GM12878 (cell line): Measurements from ENCODE around the gene BLTP3B.
"Not testable (repeated sequence)": the region's sequence is repeated elsewhere in the genome, so short reads cannot be mapped to it uniquely, and the experiment has no call there.

Experiments used
- POLR2A ChIP-seq: IDR thresholded peaks from 2 replicates; pipeline ENCODE4 v1.6.1; 2011; ENCODE audit warnings: low read depth, mild to moderate bottlenecking, low read length
- SUZ12 ChIP-seq: fragments of 200-600 bp; sonication (generic); IDR thresholded peaks from one replicate; pipeline ENCODE4 v1.6.1; 2018; ENCODE audit warnings: antibody characterized with exemption, mild to moderate bottlenecking; ENCODE audit not compliant: unreplicated experiment
- TCF3 ChIP-seq: IDR thresholded peaks from 2 replicates; pipeline ENCODE4 v1.6.1; 2012; ENCODE audit warnings: low read depth, mild to moderate bottlenecking, low read length, borderline replicate concordance; ENCODE audit not compliant: insufficient read depth
- TF ChIP-seq, protein P1 (sequence below): IDR thresholded peaks from 2 replicates; pipeline ENCODE4 v1.6.1; 2012; ENCODE audit warnings: mild to moderate bottlenecking, low read depth, low read length

DNA sequence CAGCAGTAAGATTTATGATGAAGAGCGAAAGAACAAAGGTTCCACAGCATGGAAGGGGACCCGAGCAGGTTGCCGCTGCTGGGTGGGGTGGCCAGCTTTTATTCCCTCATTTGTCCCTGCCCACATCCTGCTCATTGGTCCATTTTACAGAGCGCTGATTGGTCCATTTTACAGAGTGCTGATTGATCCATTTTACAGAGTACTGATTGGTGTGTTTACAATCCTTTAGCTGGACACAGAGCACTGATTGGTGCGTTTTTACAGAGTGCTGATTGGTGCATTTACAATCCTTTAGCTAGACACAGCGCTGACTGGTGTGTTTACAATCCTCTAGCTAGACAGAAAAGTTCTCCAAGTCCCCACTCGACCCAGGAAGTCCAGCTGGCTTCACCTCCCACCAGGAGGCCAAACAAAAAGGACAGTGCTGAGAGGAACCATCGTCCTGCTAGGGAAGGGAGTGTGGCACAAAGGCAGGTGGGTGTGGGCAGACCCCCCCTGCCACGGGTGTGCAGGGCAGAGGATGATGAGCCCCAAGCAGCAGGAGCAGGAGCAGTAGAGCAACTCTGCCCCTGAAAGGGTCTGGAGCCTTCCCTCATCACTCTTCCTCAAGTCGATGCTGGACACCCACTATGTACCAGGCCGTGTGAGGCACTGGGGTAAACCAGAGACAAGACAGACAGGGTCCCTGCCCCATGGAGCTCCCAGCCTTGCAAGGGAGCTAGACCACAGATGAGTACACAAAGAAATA is 46.4 kb upstream of the BLTP3B start:
- TF ChIP-seq, protein P1, sequence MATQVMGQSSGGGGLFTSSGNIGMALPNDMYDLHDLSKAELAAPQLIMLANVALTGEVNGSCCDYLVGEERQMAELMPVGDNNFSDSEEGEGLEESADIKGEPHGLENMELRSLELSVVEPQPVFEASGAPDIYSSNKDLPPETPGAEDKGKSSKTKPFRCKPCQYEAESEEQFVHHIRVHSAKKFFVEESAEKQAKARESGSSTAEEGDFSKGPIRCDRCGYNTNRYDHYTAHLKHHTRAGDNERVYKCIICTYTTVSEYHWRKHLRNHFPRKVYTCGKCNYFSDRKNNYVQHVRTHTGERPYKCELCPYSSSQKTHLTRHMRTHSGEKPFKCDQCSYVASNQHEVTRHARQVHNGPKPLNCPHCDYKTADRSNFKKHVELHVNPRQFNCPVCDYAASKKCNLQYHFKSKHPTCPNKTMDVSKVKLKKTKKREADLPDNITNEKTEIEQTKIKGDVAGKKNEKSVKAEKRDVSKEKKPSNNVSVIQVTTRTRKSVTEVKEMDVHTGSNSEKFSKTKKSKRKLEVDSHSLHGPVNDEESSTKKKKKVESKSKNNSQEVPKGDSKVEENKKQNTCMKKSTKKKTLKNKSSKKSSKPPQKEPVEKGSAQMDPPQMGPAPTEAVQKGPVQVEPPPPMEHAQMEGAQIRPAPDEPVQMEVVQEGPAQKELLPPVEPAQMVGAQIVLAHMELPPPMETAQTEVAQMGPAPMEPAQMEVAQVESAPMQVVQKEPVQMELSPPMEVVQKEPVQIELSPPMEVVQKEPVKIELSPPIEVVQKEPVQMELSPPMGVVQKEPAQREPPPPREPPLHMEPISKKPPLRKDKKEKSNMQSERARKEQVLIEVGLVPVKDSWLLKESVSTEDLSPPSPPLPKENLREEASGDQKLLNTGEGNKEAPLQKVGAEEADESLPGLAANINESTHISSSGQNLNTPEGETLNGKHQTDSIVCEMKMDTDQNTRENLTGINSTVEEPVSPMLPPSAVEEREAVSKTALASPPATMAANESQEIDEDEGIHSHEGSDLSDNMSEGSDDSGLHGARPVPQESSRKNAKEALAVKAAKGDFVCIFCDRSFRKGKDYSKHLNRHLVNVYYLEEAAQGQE, result not testable (repeated sequence)
- TF ChIP-seq SUZ12, TCF3, POLR2A: not testable (repeated sequence)
